Stimulated activated CD8-positive, alpha-beta memory T cell treated with anti-CD3 and anti-CD28 coated beads, Interleukin-4, amount 100 ng/mL, for 24 hours (primary cell): ENCODE data around the gene ANKRD11.

Experiments used
- DNase-seq: peaks from one replicate; pipeline ENCODE4 v3.0.0-alpha.2; 2020; ENCODE audit warnings: low read depth

ANKRD11 gene

DNA sequence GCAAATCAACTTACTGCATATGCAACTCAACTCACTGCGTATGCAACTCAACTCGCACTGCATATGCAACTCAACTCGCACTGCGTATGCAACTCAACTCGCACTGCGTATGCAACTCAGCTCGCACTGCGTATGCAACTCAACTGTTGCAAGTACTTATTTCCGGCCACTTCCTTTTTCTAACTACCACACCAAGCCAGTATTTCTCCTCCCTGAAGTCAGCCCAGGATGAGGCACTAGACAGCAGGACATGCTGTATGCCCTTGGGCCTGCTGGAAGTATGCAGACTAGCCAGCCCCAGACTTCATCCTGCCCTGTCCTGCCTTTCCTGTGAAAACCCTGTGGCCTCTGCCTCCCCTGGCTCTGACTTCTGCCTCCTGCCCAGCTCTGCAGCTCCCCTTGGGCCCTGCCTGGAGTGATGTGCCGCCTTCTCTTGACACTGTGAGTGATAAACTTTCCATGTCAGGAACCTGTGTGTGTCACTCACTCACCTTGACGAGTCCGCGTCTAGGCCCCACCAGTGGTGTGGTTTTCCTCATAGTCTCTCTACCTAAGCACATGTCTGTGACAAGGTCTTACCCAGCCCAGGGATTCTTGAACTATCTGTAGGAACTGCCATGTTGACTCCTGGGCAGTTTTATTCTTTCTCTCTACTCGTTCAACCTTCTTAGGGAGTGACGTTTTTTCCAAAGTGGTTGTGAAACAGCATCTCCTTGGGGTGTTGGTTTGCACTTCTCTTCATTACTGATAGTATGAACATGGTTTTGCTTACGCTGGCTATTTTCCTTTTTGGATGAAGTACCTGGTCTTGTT lies 256.5 kb downstream of the ANKRD11 start:
- DNase-seq = no peak

DNA sequence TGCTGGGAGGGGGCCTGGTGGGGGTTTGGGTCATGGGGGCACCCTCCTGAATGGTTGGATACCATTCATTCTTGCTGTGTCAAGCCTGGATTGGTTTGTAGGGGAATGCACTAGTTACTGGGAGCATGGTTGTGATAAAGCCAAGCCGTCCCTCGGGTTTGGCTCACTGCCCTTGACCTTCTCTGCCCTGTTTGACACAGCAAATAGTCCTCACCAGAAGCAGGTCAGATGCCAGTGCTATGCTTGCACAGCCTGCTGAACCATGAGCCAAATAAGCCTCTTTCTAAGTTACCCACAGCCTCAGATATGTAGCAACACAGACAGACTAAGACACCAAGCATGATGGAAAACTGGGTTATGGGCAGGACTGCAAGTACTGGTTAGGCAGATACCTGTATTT lies 258.3 kb downstream of the ANKRD11 start:
- no peak for DNase-seq

DNA sequence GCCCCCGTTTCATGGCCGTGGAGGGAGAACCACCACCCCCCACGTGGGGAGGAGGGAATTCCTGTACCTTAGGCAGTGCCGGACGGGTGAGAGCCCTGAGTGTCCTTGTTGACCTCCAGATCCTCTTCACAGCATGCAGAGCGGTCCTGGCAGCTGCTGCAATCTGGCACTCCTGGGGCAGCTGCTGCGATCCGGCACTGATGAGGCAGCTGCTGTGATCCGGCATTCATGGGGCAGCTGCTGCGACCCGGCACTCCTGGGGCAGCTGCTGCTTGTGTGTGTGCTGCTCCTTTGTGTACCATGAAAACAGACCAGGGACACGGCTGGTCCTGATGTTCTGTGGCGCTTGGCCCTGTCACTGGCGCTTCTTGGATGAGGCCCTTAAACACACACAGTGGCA lies 260.1 kb downstream of the ANKRD11 start:
- DNase-seq = no peak

DNA sequence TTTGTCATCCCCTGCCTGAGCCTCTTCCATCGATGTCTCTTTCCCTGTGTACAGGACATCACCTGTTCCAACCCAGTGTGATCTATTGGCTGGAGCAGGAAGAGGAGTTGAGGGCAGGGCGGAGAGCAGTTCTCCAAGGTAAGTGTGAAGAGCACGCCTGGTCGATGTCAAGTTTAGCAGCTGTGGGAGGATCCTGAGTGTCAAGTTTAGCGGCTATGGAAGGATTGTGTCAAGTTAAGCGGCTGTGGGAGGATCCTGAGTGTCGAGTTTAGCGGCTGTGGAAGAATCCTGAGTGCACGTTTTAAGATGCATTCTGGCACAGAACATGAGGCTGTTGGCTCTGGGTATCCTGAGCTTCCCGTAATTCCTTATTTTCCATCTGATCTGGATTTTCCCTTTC lies 265.7 kb downstream of the ANKRD11 start:
- DNase-seq = no peak

DNA sequence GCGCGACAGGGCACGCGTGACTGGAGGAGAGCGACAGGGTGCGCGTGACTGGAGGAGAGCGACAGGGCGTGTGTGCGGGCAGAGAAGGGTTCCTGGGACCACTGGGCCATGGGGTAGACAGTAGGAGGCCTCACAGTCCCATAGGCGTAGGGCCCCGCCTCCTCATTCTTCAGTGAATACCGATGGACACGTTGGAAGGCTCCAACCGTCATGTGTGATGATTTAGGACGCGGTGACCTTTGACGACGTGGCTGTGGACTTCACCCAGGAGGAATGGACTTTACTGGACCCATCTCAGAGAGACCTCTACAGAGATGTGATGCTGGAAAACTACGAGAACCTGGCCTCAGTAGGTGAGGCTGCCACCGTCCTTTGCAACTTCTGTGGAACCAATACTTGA lies 267.4 kb downstream of the ANKRD11 start:
- DNase-seq = no peak

DNA sequence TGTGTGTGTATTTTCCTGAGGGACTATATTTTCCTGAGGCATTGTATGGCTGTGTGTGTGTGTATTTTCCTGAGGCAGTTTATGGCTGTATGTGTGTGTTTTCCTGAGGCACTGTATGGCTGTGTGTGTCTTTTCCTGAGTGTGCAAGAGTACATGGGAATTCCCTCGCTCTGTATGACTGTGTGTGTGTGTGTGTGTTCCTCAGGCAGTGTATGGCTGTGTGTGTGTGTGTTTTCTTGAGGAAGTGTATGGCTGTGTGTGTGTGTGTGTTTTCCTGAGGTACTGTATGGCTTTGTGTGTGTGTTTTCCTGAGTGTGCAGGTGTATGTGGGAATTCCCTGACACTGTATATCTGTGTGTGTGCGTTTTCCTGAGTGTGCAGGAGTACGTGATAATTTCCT lies 268.8 kb downstream of the ANKRD11 start:
- no peak for DNase-seq

DNA sequence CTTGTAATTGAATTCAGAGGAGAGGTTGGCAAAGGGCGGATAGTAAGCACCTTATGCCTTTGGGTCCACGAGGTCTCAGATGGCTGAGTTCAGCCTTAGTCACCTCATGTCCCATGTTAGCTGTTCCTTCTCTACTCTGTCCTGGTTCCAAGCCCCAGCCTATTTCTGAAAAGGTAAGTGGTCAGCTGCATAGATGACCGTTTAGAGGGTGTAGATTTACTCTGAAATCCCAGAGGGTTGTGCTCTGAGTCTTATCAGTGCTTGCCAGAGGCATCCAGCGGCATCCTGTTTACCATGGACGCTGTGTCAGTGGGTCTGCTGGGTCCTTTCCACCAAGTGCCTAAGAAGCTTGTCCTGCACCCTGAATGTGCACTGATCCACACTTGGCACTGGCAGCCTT lies 271.0 kb downstream of the ANKRD11 start:
- DNase-seq = no peak
